GM23338 (cell line): ENCODE results near the gene TMEM117. TPM values are rescaled to one million over a fixed set of nuclear protein-coding genes. Genes with fewer than 3 reads are reported as not detected.

Experiments
- ATAC-seq: fragments of 200-7000 bp; cut with Tn5 transposase; 3 replicates; pipeline ENCODE4 v1.9.1; 2020
- DNase-seq: peaks from one replicate; pipeline ENCODE4 v3.0.0-alpha.2; 2015; ENCODE audit warnings: low spot score
- H2AFZ ChIP-seq: fragments of 200-600 bp; sonication (generic); 2 replicates; pipeline ENCODE4 v1.8.0; 2016; ENCODE audit warnings: antibody characterized with exemption, mild to moderate bottlenecking, moderate library complexity
- H3F3A ChIP-seq: fragments of 200-600 bp; sonication (generic); replicated peaks from 2 replicates; pipeline ENCODE4 v1.8.0; 2017; ENCODE audit warnings: antibody characterized with exemption, mixed run types, low read depth
- H3K27ac ChIP-seq: fragments of 200-600 bp; sonication (generic); 2 replicates; pipeline ENCODE4 v1.6.1; 2016; ENCODE audit warnings: low read depth
- H3K27me3 ChIP-seq: fragments of 200-600 bp; sonication (generic); 2 replicates; pipeline ENCODE4 v1.8.0; 2016; ENCODE audit warnings: mild to moderate bottlenecking, mixed run types, moderate library complexity; ENCODE audit not compliant: insufficient read depth
- H3K36me3 ChIP-seq: fragments of 200-600 bp; sonication (generic); 2 replicates; pipeline ENCODE4 v1.8.0; 2016; ENCODE audit warnings: mild to moderate bottlenecking; ENCODE audit not compliant: insufficient read depth
- H3K4me1 ChIP-seq: fragments of 200-600 bp; sonication (generic); 2 replicates; pipeline ENCODE4 v1.8.0; 2016; ENCODE audit warnings: mild to moderate bottlenecking, moderate library complexity; ENCODE audit not compliant: insufficient read depth
- H3K4me2 ChIP-seq: fragments of 200-600 bp; sonication (generic); 2 replicates; pipeline ENCODE4 v1.7.1; 2017; ENCODE audit warnings: mixed run types
- H3K4me3 ChIP-seq: fragments of 200-600 bp; sonication (generic); 2 replicates; pipeline ENCODE4 v1.6.1; 2016; ENCODE audit warnings: mixed run types
- H3K79me2 ChIP-seq: fragments of 200-600 bp; sonication (generic); replicated peaks from 2 replicates; pipeline ENCODE4 v1.8.0; 2017; ENCODE audit warnings: mild to moderate bottlenecking; ENCODE audit not compliant: insufficient read depth
- H3K9me2 ChIP-seq: fragments of 200-600 bp; sonication (generic); 2 replicates; pipeline ENCODE4 v1.8.0; 2017; ENCODE audit not compliant: insufficient read depth
- H4K20me1 ChIP-seq: fragments of 200-600 bp; sonication (generic); replicated peaks from 2 replicates; pipeline ENCODE4 v1.8.0; 2017; ENCODE audit warnings: mild to moderate bottlenecking; ENCODE audit not compliant: insufficient read depth
- H3K27ac Mint-ChIP-seq: 2 replicates; pipeline ENCODE4 v1.8.0; 2020; ENCODE audit warnings: inconsistent platforms, mild to moderate bottlenecking, moderate library complexity, mixed read lengths
- H3K27me3 Mint-ChIP-seq: 3 replicates; pipeline ENCODE4 v1.8.0; 2022; ENCODE audit warnings: low read depth, mild to moderate bottlenecking, moderate library complexity, mixed read lengths, inconsistent platforms; ENCODE audit not compliant: insufficient read depth, poor library complexity
- H3K36me3 Mint-ChIP-seq: 3 replicates; pipeline ENCODE4 v1.8.0; 2021; ENCODE audit warnings: low read depth, mild to moderate bottlenecking, inconsistent platforms, moderate library complexity, mixed read lengths
- H3K4me1 Mint-ChIP-seq: 3 replicates; pipeline ENCODE4 v1.8.0; 2020; ENCODE audit warnings: mild to moderate bottlenecking, inconsistent platforms, mixed read lengths
- H3K4me3 Mint-ChIP-seq: 3 replicates; pipeline ENCODE4 v1.8.0; 2021; ENCODE audit warnings: moderate library complexity, mild to moderate bottlenecking, inconsistent platforms, mixed read lengths
- H3K9me3 Mint-ChIP-seq: 3 replicates; pipeline ENCODE4 v1.8.0; 2020; ENCODE audit warnings: moderate library complexity, mild to moderate bottlenecking, inconsistent platforms, mixed read lengths
- CTCF ChIP-seq, 2 experiments: fragments of 200-600 bp in 1 of 2; sonication (generic) in 1 of 2; conservative IDR thresholded peaks; 2 replicates each; pipeline versions ENCODE4 v1.5.1 to v1.6.1; 2016 to 2017; ENCODE audit warnings: antibody characterized with exemption in 2 of 2, low read depth in 2 of 2, mild to moderate bottlenecking in 2 of 2, moderate library complexity in 1 of 2
- ETS1 ChIP-seq: IDR thresholded peaks from 2 replicates; pipeline ENCODE4 v1.6.1; 2016; ENCODE audit warnings: antibody characterized with exemption
- EZH2 ChIP-seq: fragments of 200-600 bp; sonication (generic); IDR thresholded peaks from one replicate; pipeline ENCODE4 v1.8.0; 2017; ENCODE audit warnings: antibody characterized with exemption, mild to moderate bottlenecking, low read depth; ENCODE audit not compliant: unreplicated experiment
- EZH2phosphoT487 ChIP-seq: fragments of 200-600 bp; sonication (generic); IDR thresholded peaks from one replicate; pipeline ENCODE4 v1.8.1; 2018; ENCODE audit warnings: antibody characterized with exemption; ENCODE audit not compliant: unreplicated experiment
- JUNB ChIP-seq: IDR thresholded peaks from one replicate; pipeline ENCODE4 v1.6.1; 2016; ENCODE audit warnings: antibody characterized with exemption; ENCODE audit not compliant: unreplicated experiment
- NANOG ChIP-seq: IDR thresholded peaks from 2 replicates; pipeline ENCODE4 v1.6.1; 2016; ENCODE audit warnings: antibody characterized with exemption, borderline replicate concordance
- POLR2AphosphoS5 ChIP-seq: IDR thresholded peaks from 2 replicates; pipeline ENCODE4 v1.6.1; 2016; ENCODE audit warnings: antibody characterized with exemption, low read depth
- REST ChIP-seq: IDR thresholded peaks from one replicate; pipeline ENCODE4 v1.6.1; 2018; ENCODE audit warnings: antibody characterized with exemption; ENCODE audit not compliant: unreplicated experiment
- STAT1 ChIP-seq: IDR thresholded peaks from one replicate; pipeline ENCODE4 v1.6.1; 2016; ENCODE audit warnings: antibody characterized with exemption; ENCODE audit not compliant: unreplicated experiment
- ZNF114 ChIP-seq: fragments of 250-450 bp; sonication (Bioruptor Pico); IDR thresholded peaks from 2 replicates; pipeline ENCODE4 v1.5.0; 2020; ENCODE audit warnings: mild to moderate bottlenecking, moderate library complexity
- ZNF331 ChIP-seq: fragments of 250-450 bp; sonication (Bioruptor Pico); IDR thresholded peaks from 2 replicates; pipeline ENCODE4 v1.5.0; 2020; ENCODE audit warnings: low read depth, mild to moderate bottlenecking, moderate library complexity
- ZNF462 ChIP-seq: fragments of 250-450 bp; sonication (Bioruptor Pico); IDR thresholded peaks from 2 replicates; pipeline ENCODE4 v1.5.0; 2020; ENCODE audit warnings: mild to moderate bottlenecking, moderate library complexity
- polyA plus RNA-seq: library from polyadenylated mRNA; unstranded; fragments of >200 nt; fragmentation: Nextera tagmentation; extraction: Ambion mirVana; gene quantifications from 2 replicates; pipeline ENCODE4 v1.2.1, GENCODE V29; 2016
- total RNA-seq: library from RNA; depleted of rRNA; stranded (reverse); fragments of >200 nt; shearing (Covaris generic); gene quantifications from 2 replicates; pipeline ENCODE4 v1.2.3, GENCODE V29; 2014

The TMEM117 gene
- total and polyA plus RNA-seq, 2 experiments from 2014 or later = 0.94 to 1.6 TPM

- H3K9me2 ChIP-seq = no peaks in the 10 kb centered on the region
- H3F3A ChIP-seq = no peaks in the 10 kb centered on the region
- no peak overlapping the region for H2AFZ ChIP-seq
- Mint-ChIP-seq H3K4me1 (peaks cover 16% of the 10 kb centered on the region), H3K27me3 (peaks cover 3% of the 10 kb centered on the region), H3K36me3 (no peaks in the 10 kb centered on the region), H3K9me3 (no peaks in the 10 kb centered on the region), H3K27ac (no peak overlapping the region), H3K4me3 (no peak overlapping the region)
- no peaks in the 10 kb centered on the region for H3K27me3 ChIP-seq
- no peaks in the 10 kb centered on the region for H3K36me3 ChIP-seq
- H3K79me2 ChIP-seq = no peaks in the 10 kb centered on the region
- no peak overlapping the region for H3K27ac ChIP-seq
- H4K20me1 ChIP-seq = no peaks in the 10 kb centered on the region
- H3K4me3 ChIP-seq = no peak overlapping the region
- DNase-seq = no peak
- H3K4me1 ChIP-seq = no peaks in the 10 kb centered on the region; the same call in 1 of the 2 replicates
- no peak for TF ChIP-seq ZNF331 (CRISPR knock-in tag)
- TF ChIP-seq POLR2AphosphoS5 = no peak
- TF ChIP-seq CTCF (conservative IDR thresholded peaks at IDR 0.05; ENCODE audit: low read depth in 2 of 2) = no peak
- no peak for TF ChIP-seq EZH2phosphoT487
- no peak for TF ChIP-seq STAT1
- no peak for TF ChIP-seq ZNF114 (CRISPR knock-in tag)
- TF ChIP-seq ZNF462 (CRISPR knock-in tag) = no peak
- no peak for TF ChIP-seq NANOG
- no peak for TF ChIP-seq ETS1
- TF ChIP-seq JUNB = no peak
- no peak for TF ChIP-seq EZH2
- no peak for TF ChIP-seq REST
- ATAC-seq = no peak
- H3K4me2 ChIP-seq = no peak overlapping the region
These were observed 181.3 kb downstream of the TMEM117 start for GRCh38 chr12:44017216-44017615.
